MCF 10A (cell line): Measurements from ENCODE around the gene DMKN. TPM values are rescaled to one million over a fixed set of nuclear protein-coding genes. Genes with fewer than 3 reads are reported as not detected.

Experiments
- BruUV-seq: library from RNA; stranded (reverse); fragments of 400-500 nt; replicated peaks from 2 replicates; lab custom pipeline; 2021; lab: Mats Ljungman, UMichigan
- CTCF ChIA-PET: fragments of 300-600 bp; sonication (Branson Sonifier 250); formaldehyde crosslinking; extraction: SDS; loops from one replicate; lab custom pipeline; 2021; ENCODE audit warnings: antibody characterized with exemption, inconsistent platforms; lab: Yijun Ruan, JAX
- POLR2A ChIA-PET: fragments of 300-600, 350-650 bp; sonication (Branson Sonifier 250); formaldehyde crosslinking; extraction: SDS; loops from one replicate; lab custom pipeline; 2020; ENCODE audit warnings: antibody characterized with exemption, inconsistent platforms; lab: Yijun Ruan, JAX
- DNase-seq: peaks from one replicate; pipeline ENCODE4 v3.0.0-alpha.2; 2018; ENCODE audit not compliant: unreplicated experiment
- H3K27ac Mint-ChIP-seq: one replicate; pipeline ENCODE4 v1.8.0; 2022; ENCODE audit warnings: mild to moderate bottlenecking, low read depth, mixed read lengths; ENCODE audit not compliant: unreplicated experiment
- H3K27me3 Mint-ChIP-seq: one replicate; pipeline ENCODE4 v1.8.0; 2022; ENCODE audit warnings: mixed read lengths; ENCODE audit not compliant: insufficient read depth, unreplicated experiment
- H3K36me3 Mint-ChIP-seq: one replicate; pipeline ENCODE4 v1.8.0; 2022; ENCODE audit warnings: mild to moderate bottlenecking, moderate library complexity, mixed read lengths; ENCODE audit not compliant: insufficient read depth, unreplicated experiment
- H3K4me1 Mint-ChIP-seq: one replicate; pipeline ENCODE4 v1.8.0; 2022; ENCODE audit warnings: mixed read lengths; ENCODE audit not compliant: insufficient read depth, unreplicated experiment
- H3K4me3 Mint-ChIP-seq: one replicate; pipeline ENCODE4 v1.8.0; 2022; ENCODE audit warnings: mild to moderate bottlenecking, moderate library complexity, mixed read lengths; ENCODE audit not compliant: unreplicated experiment
- H3K9me3 Mint-ChIP-seq: one replicate; pipeline ENCODE4 v1.8.0; 2022; ENCODE audit warnings: mixed read lengths; ENCODE audit not compliant: unreplicated experiment
- intact Hi-C: fragments of 100-400 bp; cut with micrococcal nuclease; formaldehyde crosslinking; loops from 2 replicates; pipeline ENCODE4 v1.14.1; 2022
- total RNA-seq: library from RNA; stranded (reverse); gene quantifications from 2 replicates; pipeline ENCODE4 v1.2.3, GENCODE V29; 2022
- TF ChIP-seq, protein P1 (sequence below): fragments of 200-600 bp; IDR thresholded peaks from one replicate; pipeline ENCODE4 v1.8.0; 2022; ENCODE audit warnings: antibody characterized with exemption, mild to moderate bottlenecking; ENCODE audit not compliant: unreplicated experiment

The DMKN gene
- total RNA-seq, 1 experiment from 2014 or later: 90.7 TPM

DNA sequence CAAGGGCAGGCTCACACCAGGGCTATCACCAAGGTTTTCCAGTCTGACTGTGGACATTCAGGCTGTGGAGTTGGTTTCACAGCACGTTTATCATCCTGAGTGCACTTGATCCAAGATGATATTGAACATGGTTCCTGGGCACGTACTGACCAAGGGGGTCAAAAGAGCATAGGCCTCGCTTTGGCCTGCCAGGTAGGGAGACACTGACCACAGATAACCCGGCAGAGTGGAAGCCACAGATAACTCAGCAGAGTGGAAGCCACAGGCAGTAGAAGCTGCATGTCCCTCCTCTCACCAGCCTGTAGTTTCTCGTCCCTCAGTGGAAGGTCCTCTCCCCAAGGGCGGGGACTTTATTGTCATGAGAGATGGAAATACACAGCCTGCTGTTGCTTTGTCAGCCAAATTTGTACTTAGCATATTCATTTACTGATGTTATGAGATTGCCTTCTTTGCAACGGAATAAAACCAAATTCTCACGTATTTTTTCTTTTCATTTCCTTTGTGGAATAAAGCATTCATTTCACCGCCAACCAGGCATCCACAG is 14.4 kb downstream of the DMKN start:
- Mint-ChIP-seq H3K27me3 (no peaks in the 10 kb centered on the region), H3K4me1 (no peaks in the 10 kb centered on the region), H3K4me3 (no peak overlapping the region), H3K9me3 (no peaks in the 10 kb centered on the region), H3K36me3 (peaks cover 6% of the 10 kb centered on the region), H3K27ac (no peak overlapping the region)
- BruUV-seq: no TSS peak
- ChIA-PET POLR2A (no interaction called here), CTCF (no interaction called here)
- intact Hi-C loops: no loop called here
- DNase-seq: no peak
- TF ChIP-seq, protein P1, sequence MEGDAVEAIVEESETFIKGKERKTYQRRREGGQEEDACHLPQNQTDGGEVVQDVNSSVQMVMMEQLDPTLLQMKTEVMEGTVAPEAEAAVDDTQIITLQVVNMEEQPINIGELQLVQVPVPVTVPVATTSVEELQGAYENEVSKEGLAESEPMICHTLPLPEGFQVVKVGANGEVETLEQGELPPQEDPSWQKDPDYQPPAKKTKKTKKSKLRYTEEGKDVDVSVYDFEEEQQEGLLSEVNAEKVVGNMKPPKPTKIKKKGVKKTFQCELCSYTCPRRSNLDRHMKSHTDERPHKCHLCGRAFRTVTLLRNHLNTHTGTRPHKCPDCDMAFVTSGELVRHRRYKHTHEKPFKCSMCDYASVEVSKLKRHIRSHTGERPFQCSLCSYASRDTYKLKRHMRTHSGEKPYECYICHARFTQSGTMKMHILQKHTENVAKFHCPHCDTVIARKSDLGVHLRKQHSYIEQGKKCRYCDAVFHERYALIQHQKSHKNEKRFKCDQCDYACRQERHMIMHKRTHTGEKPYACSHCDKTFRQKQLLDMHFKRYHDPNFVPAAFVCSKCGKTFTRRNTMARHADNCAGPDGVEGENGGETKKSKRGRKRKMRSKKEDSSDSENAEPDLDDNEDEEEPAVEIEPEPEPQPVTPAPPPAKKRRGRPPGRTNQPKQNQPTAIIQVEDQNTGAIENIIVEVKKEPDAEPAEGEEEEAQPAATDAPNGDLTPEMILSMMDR: no peak

DNA sequence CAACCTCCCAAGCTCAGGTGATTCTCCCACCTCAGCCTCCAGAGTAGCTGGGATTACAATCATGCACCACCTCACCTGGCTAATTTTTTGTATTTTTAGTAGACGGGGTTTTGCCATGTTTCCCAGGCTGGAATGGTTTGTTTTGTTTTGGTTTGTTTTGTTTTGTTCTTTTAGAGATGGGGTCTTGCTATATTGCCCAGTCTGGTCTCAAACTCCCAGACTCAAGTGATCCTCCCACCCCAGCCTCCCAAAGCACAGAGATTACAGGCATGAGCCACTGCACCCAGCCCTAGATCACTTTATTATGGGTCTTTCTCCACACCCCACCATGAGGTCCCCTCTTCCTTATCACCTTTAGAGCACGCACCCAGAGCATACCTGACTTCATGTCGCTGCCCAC is 15.2 kb downstream of the DMKN start:
- H3K27ac Mint-ChIP-seq: no peak overlapping the region
- no peaks in the 10 kb centered on the region for H3K4me1 Mint-ChIP-seq
- H3K27me3 Mint-ChIP-seq: no peaks in the 10 kb centered on the region
- peaks cover 5% of the 10 kb centered on the region for H3K36me3 Mint-ChIP-seq
- H3K9me3 Mint-ChIP-seq: no peaks in the 10 kb centered on the region
- H3K4me3 Mint-ChIP-seq: no peak overlapping the region
- BruUV-seq: no TSS peak
- no peak for DNase-seq
- ChIA-PET CTCF (interaction anchor here (0.5 to 7.4 kb wide), 6 partner anchors 9 to 363 kb away, joined by 3 to 108 read pairs (median 5); partner anchors contain the start of genes LGI4 and UPK1A), POLR2A (no interaction called here)
- intact Hi-C loops: no loop called here
- TF ChIP-seq, protein P1: no peak

DNA sequence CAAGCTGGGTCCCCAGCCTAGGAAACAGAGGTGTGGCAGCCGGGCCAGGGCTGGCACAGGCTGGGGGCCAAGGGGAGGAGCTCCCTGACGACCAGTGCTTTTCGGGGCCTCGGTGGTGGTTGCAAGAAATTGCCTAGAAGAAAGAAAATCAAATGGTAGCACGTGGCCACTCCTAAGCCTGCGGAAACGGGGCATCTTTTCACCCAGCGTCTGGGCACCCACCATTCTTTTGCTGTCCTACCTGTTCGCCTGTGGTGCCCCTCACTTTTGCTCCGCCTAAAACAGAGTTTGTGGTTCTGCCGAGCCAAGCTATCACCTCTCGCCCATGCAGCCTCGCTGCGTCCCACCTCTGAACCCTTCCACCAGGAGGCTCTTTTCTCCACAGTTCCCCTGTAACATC is 16.0 kb downstream of the DMKN start:
- no peak overlapping the region for H3K27ac Mint-ChIP-seq
- no peaks in the 10 kb centered on the region for H3K4me1 Mint-ChIP-seq
- peaks cover 7% of the 10 kb centered on the region for H3K27me3 Mint-ChIP-seq
- ChIA-PET CTCF (interaction anchor here (0.6 to 7.4 kb wide), 8 partner anchors 10 to 181 kb away, joined by 3 to 108 read pairs (median 13); no protein-coding TSS in a partner anchor), POLR2A (no interaction called here)
- no peak overlapping the region for H3K4me3 Mint-ChIP-seq
- TF ChIP-seq, protein P1: no peak
- intact Hi-C loops: no loop called here
- H3K36me3 Mint-ChIP-seq: peaks cover 5% of the 10 kb centered on the region
- no peak for DNase-seq
- no peaks in the 10 kb centered on the region for H3K9me3 Mint-ChIP-seq
- no TSS peak for BruUV-seq

DNA sequence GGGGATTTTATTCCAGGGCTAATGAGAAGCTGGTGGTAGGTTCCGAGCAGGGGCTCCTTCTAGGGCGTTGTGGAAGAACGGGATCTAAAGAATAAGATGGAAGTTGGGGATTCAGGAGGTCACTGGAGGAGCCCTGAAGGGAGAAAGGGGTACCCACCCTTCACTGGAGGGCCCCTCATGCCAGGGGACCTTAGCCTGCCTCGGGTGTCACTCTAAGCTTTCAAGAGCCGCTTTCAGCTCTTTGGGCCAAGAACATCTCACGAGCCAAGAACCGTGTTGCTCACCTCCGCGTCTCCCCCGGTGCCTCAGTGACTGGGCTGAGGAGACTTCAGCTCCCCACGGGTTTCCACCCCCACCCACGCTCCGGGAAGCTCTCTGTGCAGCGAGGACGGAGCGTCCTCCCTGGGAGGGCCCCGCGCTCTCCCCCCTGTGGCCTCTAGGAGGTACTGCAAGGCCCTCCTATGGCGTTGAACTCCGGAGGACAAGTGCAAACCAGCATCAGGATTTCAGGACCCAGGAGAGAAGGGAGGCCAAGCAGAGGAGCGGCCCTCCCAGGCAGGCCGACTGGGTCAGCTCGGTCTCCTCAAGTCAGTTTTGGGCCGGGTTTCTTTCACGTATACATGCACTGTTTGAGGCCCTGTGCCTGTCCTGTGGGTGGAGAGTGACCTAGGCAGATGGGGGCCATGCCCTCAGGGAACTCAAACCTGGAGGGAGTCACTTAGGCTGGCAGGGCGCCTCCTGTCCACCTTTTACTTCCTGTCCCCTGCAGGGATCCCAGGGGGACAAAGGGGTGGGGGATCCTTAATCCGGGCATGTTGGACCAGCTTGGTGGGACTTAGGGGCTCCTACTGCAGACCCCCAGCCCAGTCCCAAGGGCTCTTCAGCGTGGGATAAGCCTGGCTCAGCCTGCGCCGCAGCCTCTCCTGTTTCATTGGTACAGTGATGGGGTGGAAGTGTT is 18.1 kb downstream of the DMKN start:
- no peaks in the 10 kb centered on the region for H3K9me3 Mint-ChIP-seq
- TF ChIP-seq, protein P1: peak; percentile 89
- peaks cover 27% of the 10 kb centered on the region for H3K27me3 Mint-ChIP-seq
- ChIA-PET POLR2A (interaction anchor here (0.5 to 1.6 kb wide), 6 partner anchors 13 to 153 kb away, joined by 3 to 6 read pairs (median 4); no protein-coding TSS in a partner anchor), CTCF (interaction anchor here (0.5 to 7.4 kb wide), 45 partner anchors 9 to 681 kb away, joined by 3 to 108 read pairs (median 4); partner anchors contain the start of gene FFAR3)
- no peak overlapping the region for H3K27ac Mint-ChIP-seq
- intact Hi-C loops: loop anchor here (1.0 kb wide), 1 partner anchor 143 kb away; no protein-coding TSS in a partner anchor
- peak; percentile 72 for DNase-seq
- BruUV-seq: no TSS peak
- peak overlapping the region; percentile 49 for H3K4me3 Mint-ChIP-seq
- no peaks in the 10 kb centered on the region for H3K4me1 Mint-ChIP-seq
- no peaks in the 10 kb centered on the region for H3K36me3 Mint-ChIP-seq
